AG09319 (cell line): ENCODE results near the gene ARID4B.

Source experiments
- DNase-seq: peaks from one replicate; pipeline ENCODE4 v3.0.0-alpha.2; 2010; ENCODE audit warnings: low read depth; ENCODE audit errors: extremely low read depth
- TF ChIP-seq, protein P1 (sequence below): IDR thresholded peaks from 2 replicates; pipeline ENCODE4 v1.5.1; 2011; ENCODE audit warnings: low read depth, mild to moderate bottlenecking, inconsistent platforms, low read length, moderate library complexity

The ARID4B gene

DNA sequence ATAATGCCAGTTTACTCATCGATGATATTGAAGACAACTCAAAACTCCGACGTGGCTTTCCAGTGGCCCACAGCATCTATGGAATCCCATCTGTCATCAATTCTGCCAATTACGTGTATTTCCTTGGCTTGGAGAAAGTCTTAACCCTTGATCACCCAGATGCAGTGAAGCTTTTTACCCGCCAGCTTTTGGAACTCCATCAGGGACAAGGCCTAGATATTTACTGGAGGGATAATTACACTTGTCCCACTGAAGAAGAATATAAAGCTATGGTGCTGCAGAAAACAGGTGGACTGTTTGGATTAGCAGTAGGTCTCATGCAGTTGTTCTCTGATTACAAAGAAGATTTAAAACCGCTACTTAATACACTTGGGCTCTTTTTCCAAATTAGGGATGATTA lies 14.1 kb upstream of the ARID4B start:
- TF ChIP-seq, protein P1, sequence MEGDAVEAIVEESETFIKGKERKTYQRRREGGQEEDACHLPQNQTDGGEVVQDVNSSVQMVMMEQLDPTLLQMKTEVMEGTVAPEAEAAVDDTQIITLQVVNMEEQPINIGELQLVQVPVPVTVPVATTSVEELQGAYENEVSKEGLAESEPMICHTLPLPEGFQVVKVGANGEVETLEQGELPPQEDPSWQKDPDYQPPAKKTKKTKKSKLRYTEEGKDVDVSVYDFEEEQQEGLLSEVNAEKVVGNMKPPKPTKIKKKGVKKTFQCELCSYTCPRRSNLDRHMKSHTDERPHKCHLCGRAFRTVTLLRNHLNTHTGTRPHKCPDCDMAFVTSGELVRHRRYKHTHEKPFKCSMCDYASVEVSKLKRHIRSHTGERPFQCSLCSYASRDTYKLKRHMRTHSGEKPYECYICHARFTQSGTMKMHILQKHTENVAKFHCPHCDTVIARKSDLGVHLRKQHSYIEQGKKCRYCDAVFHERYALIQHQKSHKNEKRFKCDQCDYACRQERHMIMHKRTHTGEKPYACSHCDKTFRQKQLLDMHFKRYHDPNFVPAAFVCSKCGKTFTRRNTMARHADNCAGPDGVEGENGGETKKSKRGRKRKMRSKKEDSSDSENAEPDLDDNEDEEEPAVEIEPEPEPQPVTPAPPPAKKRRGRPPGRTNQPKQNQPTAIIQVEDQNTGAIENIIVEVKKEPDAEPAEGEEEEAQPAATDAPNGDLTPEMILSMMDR = no peak
- no peak for DNase-seq

DNA sequence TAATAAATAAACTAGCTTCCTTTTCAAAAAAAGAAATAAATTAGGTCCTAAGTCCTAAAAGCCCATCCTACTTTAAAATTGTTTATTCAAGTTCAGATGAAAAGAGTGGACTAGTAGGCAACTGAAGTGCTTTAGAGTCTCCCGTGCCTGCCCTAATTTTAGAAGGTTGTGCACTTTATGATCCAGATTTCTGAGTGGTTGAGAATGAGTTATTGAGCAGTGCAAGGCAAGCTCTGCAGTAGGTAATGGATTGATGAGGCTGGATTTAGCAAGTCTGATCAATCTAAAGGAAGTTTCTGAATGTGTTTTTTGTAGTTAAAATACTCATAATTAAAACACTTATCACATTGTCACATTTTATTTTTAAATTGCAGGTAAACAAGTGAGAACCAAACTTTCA lies 13.4 kb upstream of the ARID4B start:
- TF ChIP-seq, protein P1 = no peak
- no peak for DNase-seq

DNA sequence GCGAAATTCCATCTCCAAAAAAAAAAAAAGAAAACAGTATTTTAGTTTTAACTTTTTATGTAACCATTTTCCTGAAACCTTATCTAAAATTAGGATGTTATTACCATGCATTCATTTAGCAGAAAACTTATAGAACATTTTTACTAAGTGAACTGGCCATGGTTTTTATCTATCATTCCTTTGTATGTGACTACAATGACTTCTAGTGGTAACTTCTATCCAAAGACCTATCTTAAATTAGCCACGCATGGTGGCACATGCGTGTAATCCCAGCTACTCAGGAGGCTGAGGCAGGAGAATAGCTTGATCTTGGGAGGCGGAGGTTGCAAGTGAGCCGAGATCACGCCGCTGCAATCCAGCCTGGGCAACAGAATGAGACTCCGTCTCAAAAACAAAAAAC lies 11.8 kb upstream of the ARID4B start:
- DNase-seq = no peak
- TF ChIP-seq, protein P1 = no peak

DNA sequence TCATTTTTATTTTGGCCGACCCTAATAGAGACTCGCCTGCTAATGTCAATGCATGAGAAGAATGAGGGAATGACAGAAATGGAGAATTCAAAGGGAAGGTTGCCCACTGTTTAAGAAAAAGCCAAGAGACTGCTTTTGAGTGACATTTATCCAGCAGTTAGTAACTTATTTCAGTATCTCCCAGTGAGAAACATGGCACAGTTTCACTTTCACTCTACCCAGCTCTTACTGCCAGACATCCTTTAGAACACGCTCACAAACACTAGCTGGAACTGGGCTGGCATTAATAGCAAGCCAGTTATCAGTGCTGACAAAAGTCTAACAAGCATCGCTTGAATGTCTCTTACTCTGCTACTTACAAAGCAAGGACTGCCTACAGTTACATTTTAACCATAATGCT lies 8.9 kb upstream of the ARID4B start:
- TF ChIP-seq, protein P1 = no peak
- DNase-seq = no peak

DNA sequence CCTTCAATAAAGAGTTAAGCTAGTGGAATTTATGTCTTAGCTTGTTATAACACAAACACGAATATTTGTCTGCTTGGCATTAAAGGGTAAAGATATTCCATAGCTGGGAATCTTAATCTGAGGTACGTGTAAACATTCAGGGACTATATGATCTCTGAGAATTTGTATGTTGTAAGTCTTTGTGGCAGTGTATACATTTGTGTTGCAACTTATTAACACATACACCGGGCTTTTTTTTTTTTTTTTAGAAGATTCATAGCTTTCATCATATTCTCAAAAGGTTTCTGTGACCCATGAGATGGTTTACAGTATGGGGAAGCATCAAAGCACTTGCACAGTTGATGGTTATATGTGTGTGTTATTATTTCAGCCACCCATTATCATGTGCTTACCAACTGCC lies 3.4 kb upstream of the ARID4B start:
- TF ChIP-seq, protein P1 = no peak
- no peak for DNase-seq

DNA sequence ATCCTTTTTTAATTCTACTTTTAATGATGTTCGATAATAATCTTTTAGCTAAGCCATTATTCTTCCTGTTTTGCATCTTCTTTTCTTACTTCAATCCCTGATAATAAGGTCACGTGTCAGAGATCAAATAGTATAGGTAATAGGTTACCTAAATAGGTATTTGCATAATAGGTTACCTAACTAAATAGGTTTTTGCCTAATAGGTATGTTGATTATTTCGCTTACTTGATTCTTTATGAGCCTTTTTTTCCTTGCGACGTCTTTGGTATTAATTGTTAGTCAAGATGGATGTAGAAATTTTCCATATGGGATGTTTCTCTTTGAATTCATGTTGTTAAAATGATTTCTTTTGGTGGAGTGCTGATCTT lies 2.9 kb upstream of the ARID4B start:
- no peak for DNase-seq
- TF ChIP-seq, protein P1 = no peak

DNA sequence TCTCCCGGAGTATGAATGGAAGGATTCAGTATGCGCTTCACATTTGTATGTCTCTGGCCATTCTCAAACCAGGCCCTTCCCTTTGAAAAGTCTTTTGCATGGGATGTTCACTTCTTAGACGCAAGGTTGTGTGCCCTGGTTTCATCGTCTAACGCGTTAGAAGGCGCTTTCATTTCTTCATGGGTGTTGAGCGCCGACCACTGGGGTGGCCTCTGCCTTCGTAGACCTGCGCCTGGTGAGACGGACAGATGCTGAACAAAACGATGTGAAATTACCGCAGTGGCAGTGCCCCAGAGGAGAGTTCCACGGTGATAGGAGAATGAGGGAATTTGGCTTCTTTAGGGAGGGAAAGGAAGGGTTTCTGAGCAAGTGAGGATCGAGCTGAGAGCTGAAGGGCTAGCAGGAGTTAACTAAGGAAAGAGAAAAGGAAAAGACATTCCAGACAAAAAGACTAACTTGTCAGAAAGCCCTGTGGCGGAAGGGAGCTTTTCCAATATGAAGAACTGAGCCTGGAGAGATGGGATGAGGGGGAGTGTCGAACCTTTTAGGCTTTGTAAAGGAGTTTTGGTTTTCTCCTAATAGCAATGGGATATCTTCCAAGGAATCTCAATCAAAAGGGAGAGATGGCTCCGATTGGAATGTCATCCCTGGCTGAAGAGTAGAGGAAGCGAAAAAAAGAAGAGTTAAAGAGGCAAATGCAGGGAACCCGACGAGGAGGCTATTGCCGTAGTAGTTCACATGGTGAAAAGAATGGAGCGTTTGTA lies 1.3 kb upstream of the ARID4B start:
- DNase-seq = no peak
- TF ChIP-seq, protein P1 = peak; percentile 10
